Measurements from ENCODE around the gene BCL11B.

The BCL11B gene

GRCh38 chr14:99133636-99134515, 138.1 kb downstream of the BCL11B start:
- Mint-ChIP-seq H3K36me3 (ENCODE audit: low read depth) (no peaks in the 10 kb centered on the region), H3K9me3 (no peaks in the 10 kb centered on the region), H3K27me3 (no peaks in the 10 kb centered on the region), H3K4me3 (no peak overlapping the region), H3K4me1 (ENCODE audit: low read depth) (peaks cover 18% of the 10 kb centered on the region), H3K27ac (no peak overlapping the region)

GRCh38 chr14:99132821-99133635, 139.0 kb downstream of the BCL11B start:
- Mint-ChIP-seq H3K4me3 (no peak overlapping the region), H3K9me3 (no peaks in the 10 kb centered on the region), H3K27ac (no peak overlapping the region), H3K36me3 (ENCODE audit: low read depth) (no peaks in the 10 kb centered on the region), H3K27me3 (no peaks in the 10 kb centered on the region), H3K4me1 (ENCODE audit: low read depth) (peaks cover 18% of the 10 kb centered on the region)

- Mint-ChIP-seq H3K4me3 (no peak overlapping the region), H3K4me1 (ENCODE audit: low read depth) (peaks cover 8% of the 10 kb centered on the region), H3K36me3 (ENCODE audit: low read depth) (no peaks in the 10 kb centered on the region), H3K27ac (no peak overlapping the region), H3K9me3 (no peaks in the 10 kb centered on the region), H3K27me3 (no peaks in the 10 kb centered on the region)
Measured at GRCh38 chr14:99131632-99132271, 140.2 kb downstream of the BCL11B start.

- Mint-ChIP-seq H3K9me3 (no peaks in the 10 kb centered on the region), H3K36me3 (ENCODE audit: low read depth) (no peaks in the 10 kb centered on the region), H3K4me3 (no peak overlapping the region), H3K4me1 (ENCODE audit: low read depth) (peaks cover 8% of the 10 kb centered on the region), H3K27ac (no peak overlapping the region), H3K27me3 (no peaks in the 10 kb centered on the region)
Measured at GRCh38 chr14:99129998-99130397, 142.0 kb downstream of the BCL11B start.

GRCh38 chr14:99129211-99129696, 142.7 kb downstream of the BCL11B start:
- Mint-ChIP-seq H3K27ac (no peak overlapping the region), H3K4me3 (no peak overlapping the region), H3K36me3 (ENCODE audit: low read depth) (no peaks in the 10 kb centered on the region), H3K4me1 (ENCODE audit: low read depth) (peaks cover 8% of the 10 kb centered on the region), H3K27me3 (no peaks in the 10 kb centered on the region), H3K9me3 (no peaks in the 10 kb centered on the region)

GRCh38 chr14:99128185-99128584, 143.8 kb downstream of the BCL11B start:
- Mint-ChIP-seq H3K9me3 (no peaks in the 10 kb centered on the region), H3K27me3 (no peaks in the 10 kb centered on the region), H3K4me3 (no peak overlapping the region), H3K27ac (no peak overlapping the region), H3K4me1 (ENCODE audit: low read depth) (peaks cover 8% of the 10 kb centered on the region), H3K36me3 (ENCODE audit: low read depth) (no peaks in the 10 kb centered on the region)

GRCh38 chr14:99127651-99128167, 144.3 kb downstream of the BCL11B start:
- no peaks in the 10 kb centered on the region for H3K27me3 Mint-ChIP-seq
- H3K4me3 Mint-ChIP-seq = no peak overlapping the region
- no peaks in the 10 kb centered on the region for H3K36me3 Mint-ChIP-seq (ENCODE audit: low read depth)
- peaks cover 8% of the 10 kb centered on the region for H3K4me1 Mint-ChIP-seq (ENCODE audit: low read depth)
- no peak overlapping the region for H3K27ac Mint-ChIP-seq
- no peaks in the 10 kb centered on the region for H3K9me3 Mint-ChIP-seq

- H3K4me3 Mint-ChIP-seq = no peak overlapping the region
Measured at GRCh38 chr14:99125616-99126431, 146.2 kb downstream of the BCL11B start.

GRCh38 chr14:99125113-99125512, 146.9 kb downstream of the BCL11B start:
- H3K36me3 Mint-ChIP-seq (ENCODE audit: low read depth) = no peaks in the 10 kb centered on the region
- H3K4me3 Mint-ChIP-seq = no peak overlapping the region
- peaks cover 8% of the 10 kb centered on the region for H3K4me1 Mint-ChIP-seq (ENCODE audit: low read depth)
- H3K9me3 Mint-ChIP-seq = no peaks in the 10 kb centered on the region
- no peak overlapping the region for H3K27ac Mint-ChIP-seq
- no peaks in the 10 kb centered on the region for H3K27me3 Mint-ChIP-seq

More at GRCh38 chr14:99125616-99126431, 146.2 kb downstream of the BCL11B start:
- H3K27ac Mint-ChIP-seq = no peak overlapping the region
- no peaks in the 10 kb centered on the region for H3K36me3 Mint-ChIP-seq (ENCODE audit: low read depth)
- H3K27me3 Mint-ChIP-seq = no peaks in the 10 kb centered on the region
- H3K9me3 Mint-ChIP-seq = no peaks in the 10 kb centered on the region
- peaks cover 8% of the 10 kb centered on the region for H3K4me1 Mint-ChIP-seq (ENCODE audit: low read depth)

GRCh38 chr14:99124482-99125105, 147.4 kb downstream of the BCL11B start:
- Mint-ChIP-seq H3K27ac (no peak overlapping the region), H3K27me3 (no peaks in the 10 kb centered on the region), H3K4me1 (ENCODE audit: low read depth) (peaks cover 6% of the 10 kb centered on the region), H3K36me3 (ENCODE audit: low read depth) (no peaks in the 10 kb centered on the region), H3K4me3 (no peak overlapping the region), H3K9me3 (no peaks in the 10 kb centered on the region)

- H3K4me3 Mint-ChIP-seq = no peak overlapping the region
- no peaks in the 10 kb centered on the region for H3K9me3 Mint-ChIP-seq
- H3K36me3 Mint-ChIP-seq (ENCODE audit: low read depth) = no peaks in the 10 kb centered on the region
- H3K27me3 Mint-ChIP-seq = peaks cover 3% of the 10 kb centered on the region
- H3K27ac Mint-ChIP-seq = no peak overlapping the region
- H3K4me1 Mint-ChIP-seq (ENCODE audit: low read depth) = peaks cover 6% of the 10 kb centered on the region
Measured at GRCh38 chr14:99123208-99123870, 148.7 kb downstream of the BCL11B start.

- Mint-ChIP-seq H3K27ac (no peak overlapping the region), H3K27me3 (peaks cover 3% of the 10 kb centered on the region), H3K4me1 (ENCODE audit: low read depth) (peaks cover 9% of the 10 kb centered on the region), H3K4me3 (no peak overlapping the region), H3K9me3 (no peaks in the 10 kb centered on the region), H3K36me3 (ENCODE audit: low read depth) (no peaks in the 10 kb centered on the region)
Measured at GRCh38 chr14:99122521-99123125, 149.4 kb downstream of the BCL11B start.

GRCh38 chr14:99121319-99121875, 150.6 kb downstream of the BCL11B start:
- Mint-ChIP-seq H3K4me1 (ENCODE audit: low read depth) (peaks cover 9% of the 10 kb centered on the region), H3K36me3 (ENCODE audit: low read depth) (no peaks in the 10 kb centered on the region), H3K9me3 (no peaks in the 10 kb centered on the region), H3K4me3 (no peak overlapping the region), H3K27ac (no peak overlapping the region), H3K27me3 (peaks cover 3% of the 10 kb centered on the region)

All from stimulated activated naive CD8-positive, alpha-beta T cell treated with anti-CD3 and anti-CD28 coated beads, Interleukin-15, Interleukin-2, amounts not matched to agents 100 ng/mL and 50 ng/mL, for 24 hours (primary cell).